HepG2 (cell line): ENCODE results near the gene ITGA7. TPM values are rescaled to one million over a fixed set of nuclear protein-coding genes. Genes with fewer than 3 reads are reported as not detected.

Source experiments
- ELF3 ChIP-seq: IDR thresholded peaks from 2 replicates; pipeline ENCODE4 v1.6.1; 2016; ENCODE audit warnings: missing genetic modification reagents, missing compliant biosample characterization
- FOXA3 ChIP-seq: IDR thresholded peaks from 2 replicates; pipeline ENCODE4 v1.6.1; 2016; ENCODE audit warnings: missing genetic modification reagents, missing compliant biosample characterization
- GPN1 ChIP-seq: sonication (generic); formaldehyde crosslinking; IDR thresholded peaks from 2 replicates; pipeline ENCODE4 v1.5.1; 2020; ENCODE audit warnings: missing genetic modification reagents, borderline replicate concordance
- KLF9 ChIP-seq: IDR thresholded peaks from 2 replicates; pipeline ENCODE4 v1.6.1; 2016; ENCODE audit warnings: low read depth
- MYNN ChIP-seq: sonication (generic); formaldehyde crosslinking; IDR thresholded peaks from 2 replicates; pipeline ENCODE4 v1.4.0; 2020; ENCODE audit warnings: mild to moderate bottlenecking, low read depth, missing genetic modification reagents
- SMARCC2 ChIP-seq: fragments of 450-650 bp; IDR thresholded peaks from 2 replicates; pipeline ENCODE4 v1.6.1; 2017; ENCODE audit warnings: antibody characterized with exemption, mild to moderate bottlenecking
- SNAPC2 ChIP-seq: sonication (generic); formaldehyde crosslinking; IDR thresholded peaks from 2 replicates; pipeline ENCODE4 v1.8.1; 2022; ENCODE audit warnings: mild to moderate bottlenecking, missing genetic modification reagents
- ZBTB8A ChIP-seq: sonication (generic); formaldehyde crosslinking; IDR thresholded peaks from 2 replicates; pipeline ENCODE4 v1.4.0; 2020; ENCODE audit warnings: mild to moderate bottlenecking, low read depth, missing genetic modification reagents, borderline replicate concordance
- ZNF251 ChIP-seq: sonication (generic); formaldehyde crosslinking; IDR thresholded peaks from 2 replicates; pipeline ENCODE4 v1.9.0; 2021; ENCODE audit warnings: mild to moderate bottlenecking, missing genetic modification reagents
- ZNF30 ChIP-seq: sonication (generic); formaldehyde crosslinking; IDR thresholded peaks from 2 replicates; pipeline ENCODE4 v1.5.0; 2020; ENCODE audit warnings: mild to moderate bottlenecking, missing genetic modification reagents
- ZNF317 ChIP-seq: sonication (generic); formaldehyde crosslinking; IDR thresholded peaks from 2 replicates; pipeline ENCODE4 v1.5.0; 2020; ENCODE audit warnings: mild to moderate bottlenecking, missing genetic modification reagents
- ZNF343 ChIP-seq: sonication (generic); formaldehyde crosslinking; IDR thresholded peaks from 2 replicates; pipeline ENCODE4 v1.4.0; 2020; ENCODE audit warnings: mild to moderate bottlenecking, missing genetic modification reagents
- ZNF569 ChIP-seq: sonication (generic); formaldehyde crosslinking; IDR thresholded peaks from 2 replicates; pipeline ENCODE4 v1.5.0; 2020; ENCODE audit warnings: mild to moderate bottlenecking, missing genetic modification reagents, moderate library complexity, borderline replicate concordance
- polyA plus RNA-seq, 8 experiments: library from polyadenylated mRNA; depleted of rRNA in 3 of 8; stranded (reverse) in 7 of 8; unstranded in 1 of 8; fragments of >200 nt; fragmentation: Illumina TruSeq in 4 of 8; extraction: Trizol in 4 of 8; gene quantifications; 2 replicates each; pipeline versions ENCODE4 v1.2.1 to v1.2.3, GENCODE V29; 2011 to 2016; ENCODE audit warnings: low read depth in 4 of 8, missing spikeins in 1 of 8, mixed read lengths in 1 of 8; ENCODE audit not compliant: insufficient read depth in 1 of 8
- total RNA-seq, 5 experiments: library from RNA; depleted of rRNA; stranded (reverse); fragments of >200 nt; fragmentation: Illumina TruSeq; extraction: Trizol; gene quantifications; 2 replicates each; pipeline ENCODE4 v1.2.3, GENCODE V29; 2016; ENCODE audit warnings: low read depth in 1 of 5
- TF ChIP-seq, protein P1 (sequence below), 2 experiments: sonication (generic) in 1 of 2; formaldehyde crosslinking in 1 of 2; IDR thresholded peaks; 2 replicates each; pipeline versions ENCODE4 v1.6.1 to v1.9.0; 2014 to 2022; ENCODE audit warnings: antibody characterized with exemption in 1 of 2, borderline replicate concordance in 1 of 2, inconsistent platforms in 1 of 2, low read depth in 1 of 2, missing genetic modification reagents in 1 of 2
- TF ChIP-seq, protein P2 (sequence below): sonication (generic); formaldehyde crosslinking; IDR thresholded peaks from 2 replicates; pipeline ENCODE4 v1.9.0; 2021; ENCODE audit warnings: missing genetic modification reagents, borderline replicate concordance
- TF ChIP-seq, protein P3 (sequence below): sonication (generic); formaldehyde crosslinking; IDR thresholded peaks from 2 replicates; pipeline ENCODE4 v1.8.0; 2022; ENCODE audit warnings: mild to moderate bottlenecking, missing genetic modification reagents, moderate library complexity
- TF ChIP-seq, protein P4 (sequence below): sonication (generic); formaldehyde crosslinking; IDR thresholded peaks from 2 replicates; pipeline ENCODE4 v1.5.0; 2020; ENCODE audit warnings: missing genetic modification reagents
- TF ChIP-seq, protein P5 (sequence below): sonication (generic); formaldehyde crosslinking; IDR thresholded peaks from 2 replicates; pipeline ENCODE4 v1.9.0; 2021; ENCODE audit warnings: missing genetic modification reagents, mild to moderate bottlenecking, borderline replicate concordance

Gene ITGA7
- total and polyA plus RNA-seq, 2 of the 13 experiments (the other 11 are each of a cell fraction or from before 2014, with no cell fraction given), result 0.65 to 0.75 TPM

DNA sequence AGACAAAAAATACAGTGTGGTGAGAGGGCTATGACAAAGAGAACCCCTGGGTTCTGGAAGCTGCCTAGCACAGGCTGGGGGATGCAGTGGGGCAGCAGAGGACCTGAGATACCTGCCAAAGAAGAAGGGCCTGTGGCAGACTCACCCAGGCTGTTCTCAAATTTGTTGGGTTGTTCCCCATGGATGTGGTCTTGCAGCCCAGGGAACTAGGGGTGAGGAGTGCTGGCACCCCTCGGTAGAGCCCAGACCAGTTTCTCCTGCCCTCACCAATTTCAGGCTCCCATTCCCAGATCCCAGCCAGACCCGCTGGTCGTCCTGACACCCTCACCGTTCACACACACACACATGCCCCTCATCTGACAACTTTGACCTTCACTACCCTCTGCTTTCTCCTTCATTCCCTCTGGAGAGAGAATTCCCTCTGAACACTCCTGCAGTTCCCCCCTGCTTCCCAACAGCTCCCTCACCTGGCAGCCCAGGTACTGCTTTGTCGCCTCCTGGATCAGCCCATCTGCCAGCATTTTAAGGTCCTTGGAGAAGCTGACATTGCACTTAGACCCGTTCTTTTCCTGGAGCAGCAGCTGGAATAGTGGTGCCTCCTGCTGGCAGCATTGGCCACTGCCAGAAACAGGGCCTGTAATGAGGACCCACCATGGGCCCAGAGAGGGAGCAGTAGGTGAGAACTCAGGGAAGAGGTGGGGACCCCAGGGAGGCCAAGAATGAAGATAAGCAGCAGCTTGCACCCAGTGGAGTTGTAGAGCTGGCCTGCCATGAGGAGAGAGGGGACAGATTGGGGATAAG is 29.3 kb upstream of the ITGA7 start (continued):
- TF ChIP-seq ELF3 (CRISPR knock-in tag) (peak; percentile 81), FOXA3 (CRISPR knock-in tag) (no peak), ZBTB8A (no peak), MYNN (no peak), ZNF317 (CRISPR knock-in tag) (no peak), ZNF569 (CRISPR knock-in tag) (no peak), ZNF251 (CRISPR knock-in tag) (no peak), SNAPC2 (no peak), GPN1 (CRISPR knock-in tag) (no peak), SMARCC2 (no peak), ZNF343 (CRISPR knock-in tag) (no peak), KLF9 (CRISPR knock-in tag) (no peak), ZNF30 (CRISPR knock-in tag) (no peak)
- TF ChIP-seq, protein P1, sequence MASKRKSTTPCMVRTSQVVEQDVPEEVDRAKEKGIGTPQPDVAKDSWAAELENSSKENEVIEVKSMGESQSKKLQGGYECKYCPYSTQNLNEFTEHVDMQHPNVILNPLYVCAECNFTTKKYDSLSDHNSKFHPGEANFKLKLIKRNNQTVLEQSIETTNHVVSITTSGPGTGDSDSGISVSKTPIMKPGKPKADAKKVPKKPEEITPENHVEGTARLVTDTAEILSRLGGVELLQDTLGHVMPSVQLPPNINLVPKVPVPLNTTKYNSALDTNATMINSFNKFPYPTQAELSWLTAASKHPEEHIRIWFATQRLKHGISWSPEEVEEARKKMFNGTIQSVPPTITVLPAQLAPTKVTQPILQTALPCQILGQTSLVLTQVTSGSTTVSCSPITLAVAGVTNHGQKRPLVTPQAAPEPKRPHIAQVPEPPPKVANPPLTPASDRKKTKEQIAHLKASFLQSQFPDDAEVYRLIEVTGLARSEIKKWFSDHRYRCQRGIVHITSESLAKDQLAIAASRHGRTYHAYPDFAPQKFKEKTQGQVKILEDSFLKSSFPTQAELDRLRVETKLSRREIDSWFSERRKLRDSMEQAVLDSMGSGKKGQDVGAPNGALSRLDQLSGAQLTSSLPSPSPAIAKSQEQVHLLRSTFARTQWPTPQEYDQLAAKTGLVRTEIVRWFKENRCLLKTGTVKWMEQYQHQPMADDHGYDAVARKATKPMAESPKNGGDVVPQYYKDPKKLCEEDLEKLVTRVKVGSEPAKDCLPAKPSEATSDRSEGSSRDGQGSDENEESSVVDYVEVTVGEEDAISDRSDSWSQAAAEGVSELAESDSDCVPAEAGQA (IDR thresholded peaks at IDR 0.05; ENCODE audit: low read depth), result no peak
- TF ChIP-seq, protein P1 (CRISPR knock-in tag; IDR thresholded peaks at IDR 0.05; ENCODE audit: borderline replicate concordance), result no peak
- TF ChIP-seq, protein P2, sequence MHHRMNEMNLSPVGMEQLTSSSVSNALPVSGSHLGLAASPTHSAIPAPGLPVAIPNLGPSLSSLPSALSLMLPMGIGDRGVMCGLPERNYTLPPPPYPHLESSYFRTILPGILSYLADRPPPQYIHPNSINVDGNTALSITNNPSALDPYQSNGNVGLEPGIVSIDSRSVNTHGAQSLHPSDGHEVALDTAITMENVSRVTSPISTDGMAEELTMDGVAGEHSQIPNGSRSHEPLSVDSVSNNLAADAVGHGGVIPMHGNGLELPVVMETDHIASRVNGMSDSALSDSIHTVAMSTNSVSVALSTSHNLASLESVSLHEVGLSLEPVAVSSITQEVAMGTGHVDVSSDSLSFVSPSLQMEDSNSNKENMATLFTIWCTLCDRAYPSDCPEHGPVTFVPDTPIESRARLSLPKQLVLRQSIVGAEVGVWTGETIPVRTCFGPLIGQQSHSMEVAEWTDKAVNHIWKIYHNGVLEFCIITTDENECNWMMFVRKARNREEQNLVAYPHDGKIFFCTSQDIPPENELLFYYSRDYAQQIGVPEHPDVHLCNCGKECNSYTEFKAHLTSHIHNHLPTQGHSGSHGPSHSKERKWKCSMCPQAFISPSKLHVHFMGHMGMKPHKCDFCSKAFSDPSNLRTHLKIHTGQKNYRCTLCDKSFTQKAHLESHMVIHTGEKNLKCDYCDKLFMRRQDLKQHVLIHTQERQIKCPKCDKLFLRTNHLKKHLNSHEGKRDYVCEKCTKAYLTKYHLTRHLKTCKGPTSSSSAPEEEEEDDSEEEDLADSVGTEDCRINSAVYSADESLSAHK (CRISPR knock-in tag), result no peak
- TF ChIP-seq, protein P3, sequence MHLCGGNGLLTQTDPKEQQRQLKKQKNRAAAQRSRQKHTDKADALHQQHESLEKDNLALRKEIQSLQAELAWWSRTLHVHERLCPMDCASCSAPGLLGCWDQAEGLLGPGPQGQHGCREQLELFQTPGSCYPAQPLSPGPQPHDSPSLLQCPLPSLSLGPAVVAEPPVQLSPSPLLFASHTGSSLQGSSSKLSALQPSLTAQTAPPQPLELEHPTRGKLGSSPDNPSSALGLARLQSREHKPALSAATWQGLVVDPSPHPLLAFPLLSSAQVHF (CRISPR knock-in tag), result no peak
- TF ChIP-seq, protein P4, sequence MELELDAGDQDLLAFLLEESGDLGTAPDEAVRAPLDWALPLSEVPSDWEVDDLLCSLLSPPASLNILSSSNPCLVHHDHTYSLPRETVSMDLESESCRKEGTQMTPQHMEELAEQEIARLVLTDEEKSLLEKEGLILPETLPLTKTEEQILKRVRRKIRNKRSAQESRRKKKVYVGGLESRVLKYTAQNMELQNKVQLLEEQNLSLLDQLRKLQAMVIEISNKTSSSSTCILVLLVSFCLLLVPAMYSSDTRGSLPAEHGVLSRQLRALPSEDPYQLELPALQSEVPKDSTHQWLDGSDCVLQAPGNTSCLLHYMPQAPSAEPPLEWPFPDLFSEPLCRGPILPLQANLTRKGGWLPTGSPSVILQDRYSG (CRISPR knock-in tag), result no peak
- TF ChIP-seq, protein P5, sequence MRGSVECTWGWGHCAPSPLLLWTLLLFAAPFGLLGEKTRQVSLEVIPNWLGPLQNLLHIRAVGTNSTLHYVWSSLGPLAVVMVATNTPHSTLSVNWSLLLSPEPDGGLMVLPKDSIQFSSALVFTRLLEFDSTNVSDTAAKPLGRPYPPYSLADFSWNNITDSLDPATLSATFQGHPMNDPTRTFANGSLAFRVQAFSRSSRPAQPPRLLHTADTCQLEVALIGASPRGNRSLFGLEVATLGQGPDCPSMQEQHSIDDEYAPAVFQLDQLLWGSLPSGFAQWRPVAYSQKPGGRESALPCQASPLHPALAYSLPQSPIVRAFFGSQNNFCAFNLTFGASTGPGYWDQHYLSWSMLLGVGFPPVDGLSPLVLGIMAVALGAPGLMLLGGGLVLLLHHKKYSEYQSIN (CRISPR knock-in tag), result no peak
